Measurements from ENCODE around the gene MRPS22. TPM values are rescaled to one million over a fixed set of nuclear protein-coding genes. Genes with fewer than 3 reads are reported as not detected.
"Not testable (repeated sequence)": the region's sequence is repeated elsewhere in the genome, so short reads cannot be mapped to it uniquely, and the experiment has no call there.

Gene MRPS22
- total RNA-seq, 1 donor from 2014 or later, result 30.4 TPM

- no peaks in the 10 kb centered on the region for H3K36me3 Mint-ChIP-seq (ENCODE audit: unreplicated experiment)
- no peak overlapping the region for H3K27ac Mint-ChIP-seq (ENCODE audit: unreplicated experiment)
- TF ChIP-seq CTCF (IDR thresholded peaks at IDR 0.05), result peak; percentile 100
- no peaks in the 10 kb centered on the region for H3K9me3 Mint-ChIP-seq (ENCODE audit: unreplicated experiment)
- no peak overlapping the region for H3K4me3 Mint-ChIP-seq (ENCODE audit: unreplicated experiment)
- H3K27me3 Mint-ChIP-seq (ENCODE audit: unreplicated experiment), result peaks cover 48% of the 10 kb centered on the region
- H3K4me1 Mint-ChIP-seq (ENCODE audit: unreplicated experiment), result no peaks in the 10 kb centered on the region
- DNase-seq (ENCODE audit: extremely low spot score, unreplicated experiment), result peak; percentile 95
Observed at GRCh38 chr3:139329364-139329850, 14.4 kb upstream of the MRPS22 start.

- H3K4me1 Mint-ChIP-seq (ENCODE audit: unreplicated experiment), result no peaks in the 10 kb centered on the region
- peaks cover 45% of the 10 kb centered on the region for H3K27me3 Mint-ChIP-seq (ENCODE audit: unreplicated experiment)
- H3K36me3 Mint-ChIP-seq (ENCODE audit: unreplicated experiment), result no peaks in the 10 kb centered on the region
- H3K27ac Mint-ChIP-seq (ENCODE audit: unreplicated experiment), result no peak overlapping the region
- peak; percentile 25 for DNase-seq (ENCODE audit: extremely low spot score, unreplicated experiment)
- no peak for TF ChIP-seq CTCF (IDR thresholded peaks at IDR 0.05)
- H3K9me3 Mint-ChIP-seq (ENCODE audit: unreplicated experiment), result no peaks in the 10 kb centered on the region
- H3K4me3 Mint-ChIP-seq (ENCODE audit: unreplicated experiment), result no peak overlapping the region
Observed at GRCh38 chr3:139332092-139332491, 11.7 kb upstream of the MRPS22 start.

- H3K4me1 Mint-ChIP-seq (ENCODE audit: unreplicated experiment); H3K9me3 Mint-ChIP-seq (ENCODE audit: unreplicated experiment); H3K27ac Mint-ChIP-seq (ENCODE audit: unreplicated experiment); DNase-seq (ENCODE audit: extremely low spot score, unreplicated experiment); H3K36me3 Mint-ChIP-seq (ENCODE audit: unreplicated experiment); H3K4me3 Mint-ChIP-seq (ENCODE audit: unreplicated experiment): not testable (repeated sequence)
- peaks cover 56% of the 10 kb centered on the region for H3K27me3 Mint-ChIP-seq (ENCODE audit: unreplicated experiment)
Observed at GRCh38 chr3:139334675-139335074, 9.1 kb upstream of the MRPS22 start.

- no peak for DNase-seq (ENCODE audit: extremely low spot score, unreplicated experiment)
- H3K27ac Mint-ChIP-seq (ENCODE audit: unreplicated experiment), result no peak overlapping the region
- H3K27me3 Mint-ChIP-seq (ENCODE audit: unreplicated experiment), result peaks cover 46% of the 10 kb centered on the region
- TF ChIP-seq CTCF (IDR thresholded peaks at IDR 0.05), result no peak
- H3K9me3 Mint-ChIP-seq (ENCODE audit: unreplicated experiment), result no peaks in the 10 kb centered on the region
- H3K4me1 Mint-ChIP-seq (ENCODE audit: unreplicated experiment), result peaks cover 3% of the 10 kb centered on the region
- H3K36me3 Mint-ChIP-seq (ENCODE audit: unreplicated experiment), result peaks cover 3% of the 10 kb centered on the region
- H3K4me3 Mint-ChIP-seq (ENCODE audit: unreplicated experiment), result no peak overlapping the region
Observed at GRCh38 chr3:139338405-139338804, 5.4 kb upstream of the MRPS22 start.

GRCh38 chr3:139339219-139339906 lies 4.5 kb upstream of the MRPS22 start:
- Mint-ChIP-seq H3K4me1 (ENCODE audit: unreplicated experiment) (peaks cover 3% of the 10 kb centered on the region), H3K9me3 (ENCODE audit: unreplicated experiment) (no peaks in the 10 kb centered on the region), H3K36me3 (ENCODE audit: unreplicated experiment) (peaks cover 3% of the 10 kb centered on the region), H3K27ac (ENCODE audit: unreplicated experiment) (no peak overlapping the region), H3K4me3 (ENCODE audit: unreplicated experiment) (no peak overlapping the region), H3K27me3 (ENCODE audit: unreplicated experiment) (peaks cover 40% of the 10 kb centered on the region)
- DNase-seq (ENCODE audit: extremely low spot score, unreplicated experiment), result no peak
- TF ChIP-seq CTCF (IDR thresholded peaks at IDR 0.05), result no peak

Data from osteocyte (in vitro differentiated cells).